ENCODE measurements around the gene STARD3.
A peak's percentile ranks its signal among the peaks of the same experiment; 100 is the strongest.

The STARD3 gene

GRCh38 chr17:39673335-39674081, 36.6 kb downstream of the STARD3 start:
- DNase-seq, result no peak

- no peak for DNase-seq
Measured at GRCh38 chr17:39674179-39674578, 37.2 kb downstream of the STARD3 start.

GRCh38 chr17:39674702-39675389, 37.9 kb downstream of the STARD3 start:
- no peak for DNase-seq

- DNase-seq, result no peak
Measured at GRCh38 chr17:39675390-39676082, 38.6 kb downstream of the STARD3 start.

- peak; percentile 34 for DNase-seq
Measured at GRCh38 chr17:39676198-39676819, 39.4 kb downstream of the STARD3 start.

GRCh38 chr17:39677072-39677471, 40.1 kb downstream of the STARD3 start:
- no peak for DNase-seq

GRCh38 chr17:39677542-39678339, 40.8 kb downstream of the STARD3 start:
- peak; percentile 18 for DNase-seq

GRCh38 chr17:39678340-39679116, 41.6 kb downstream of the STARD3 start:
- no peak for DNase-seq

GRCh38 chr17:39679521-39680192, 42.7 kb downstream of the STARD3 start:
- no peak for DNase-seq

- no peak for DNase-seq
Measured at GRCh38 chr17:39683295-39683939, 46.5 kb downstream of the STARD3 start.

- DNase-seq, result no peak
Measured at GRCh38 chr17:39684369-39685192, 47.6 kb downstream of the STARD3 start.

GRCh38 chr17:39687101-39687545, 50.2 kb downstream of the STARD3 start:
- no peak for DNase-seq

GRCh38 chr17:39687546-39688474, 50.9 kb downstream of the STARD3 start, which contains the start of gene PGAP3:
PGAP3 (minus strand) TSS chr17:39688057; CDS start chr17:39688014, 43 bp downstream.
- DNase-seq, result peak; percentile 70

- DNase-seq, result no peak
Measured at GRCh38 chr17:39688475-39688835, 51.5 kb downstream of the STARD3 start.

- DNase-seq, result no peak
Measured at GRCh38 chr17:39688945-39689344, 52.0 kb downstream of the STARD3 start.

- no peak for DNase-seq
Measured at GRCh38 chr17:39694593-39694992, 57.6 kb downstream of the STARD3 start.

GRCh38 chr17:39695089-39695474, 58.1 kb downstream of the STARD3 start:
- DNase-seq, result no peak

GRCh38 chr17:39696731-39697130, 59.8 kb downstream of the STARD3 start:
- DNase-seq, result no peak
